Loucy (cell line): ENCODE results near the gene SLC1A5.

Experiments
- EZH2phosphoT487 ChIP-seq: fragments of 200-600 bp; IDR thresholded peaks from 2 replicates; pipeline ENCODE4 v1.6.1; 2018; ENCODE audit warnings: antibody characterized with exemption, mild to moderate bottlenecking, moderate library complexity, borderline replicate concordance
- TF ChIP-seq, protein P1 (sequence below): fragments of 200-600 bp; sonication (generic); conservative IDR thresholded peaks from 2 replicates; pipeline ENCODE4 v1.5.1; 2014; ENCODE audit warnings: mild to moderate bottlenecking, antibody characterized with exemption, low read length

GRCh38 chr19:46731007-46731501, 57.3 kb downstream of the SLC1A5 start:
- TF ChIP-seq, protein P1, sequence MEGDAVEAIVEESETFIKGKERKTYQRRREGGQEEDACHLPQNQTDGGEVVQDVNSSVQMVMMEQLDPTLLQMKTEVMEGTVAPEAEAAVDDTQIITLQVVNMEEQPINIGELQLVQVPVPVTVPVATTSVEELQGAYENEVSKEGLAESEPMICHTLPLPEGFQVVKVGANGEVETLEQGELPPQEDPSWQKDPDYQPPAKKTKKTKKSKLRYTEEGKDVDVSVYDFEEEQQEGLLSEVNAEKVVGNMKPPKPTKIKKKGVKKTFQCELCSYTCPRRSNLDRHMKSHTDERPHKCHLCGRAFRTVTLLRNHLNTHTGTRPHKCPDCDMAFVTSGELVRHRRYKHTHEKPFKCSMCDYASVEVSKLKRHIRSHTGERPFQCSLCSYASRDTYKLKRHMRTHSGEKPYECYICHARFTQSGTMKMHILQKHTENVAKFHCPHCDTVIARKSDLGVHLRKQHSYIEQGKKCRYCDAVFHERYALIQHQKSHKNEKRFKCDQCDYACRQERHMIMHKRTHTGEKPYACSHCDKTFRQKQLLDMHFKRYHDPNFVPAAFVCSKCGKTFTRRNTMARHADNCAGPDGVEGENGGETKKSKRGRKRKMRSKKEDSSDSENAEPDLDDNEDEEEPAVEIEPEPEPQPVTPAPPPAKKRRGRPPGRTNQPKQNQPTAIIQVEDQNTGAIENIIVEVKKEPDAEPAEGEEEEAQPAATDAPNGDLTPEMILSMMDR, result no peak
- no peak for TF ChIP-seq EZH2phosphoT487
